GM23248 (cell line): ENCODE data around the gene CIDEB.

Source experiments
- EZH2 ChIP-seq: fragments of 200-600 bp; sonication (generic); IDR thresholded peaks from 2 replicates; pipeline ENCODE4 v1.6.1; 2018; ENCODE audit warnings: antibody characterized with exemption, mild to moderate bottlenecking; ENCODE audit not compliant: insufficient read depth, poor library complexity, severe bottlenecking
- EZH2phosphoT487 ChIP-seq: fragments of 200-600 bp; sonication (generic); IDR thresholded peaks from 2 replicates; pipeline ENCODE4 v1.6.1; 2018; ENCODE audit warnings: antibody characterized with exemption, moderate library complexity, mild to moderate bottlenecking, low read depth; ENCODE audit not compliant: insufficient read depth

DNA sequence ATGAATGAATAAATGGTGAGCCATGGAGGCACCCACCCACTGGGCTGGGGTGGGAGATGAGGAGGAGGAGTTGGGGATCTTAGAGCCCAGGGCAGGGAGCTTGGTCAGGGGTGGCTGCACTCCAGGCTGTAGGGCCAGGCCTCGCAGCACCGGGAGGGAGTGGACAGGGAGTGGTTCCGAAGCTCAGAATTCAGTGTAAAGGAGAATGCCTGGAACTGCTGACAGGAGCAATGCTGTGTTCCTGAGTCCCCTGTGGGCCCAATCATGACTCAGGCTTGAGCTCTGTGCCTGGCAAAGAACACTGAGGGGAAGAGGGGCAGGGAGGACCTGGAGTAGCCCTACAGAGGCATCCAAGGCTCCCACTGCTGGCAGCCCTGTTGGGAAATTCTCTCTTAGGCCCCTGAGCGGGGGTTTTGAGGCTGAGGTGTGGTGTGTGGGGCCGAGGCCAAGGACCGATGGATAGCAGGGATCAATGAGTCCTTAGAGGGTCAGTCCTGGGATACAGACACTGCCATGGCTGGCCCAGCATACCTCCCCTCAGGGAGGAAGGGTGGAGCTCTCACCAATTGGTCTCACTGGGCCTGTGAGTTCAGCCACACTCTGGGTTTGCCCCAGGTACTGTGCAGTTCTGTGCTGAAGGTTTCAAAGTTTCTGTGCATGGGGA, 26.8 kb downstream of the CIDEB start:
- TF ChIP-seq EZH2phosphoT487 (no peak), EZH2 (no peak)
